ENCODE results near the gene KRT33B.
"Not testable (repeated sequence)": the region's sequence is repeated elsewhere in the genome, so short reads cannot be mapped to it uniquely, and the experiment has no call there.

Gene KRT33B

GRCh38 chr17:41394254-41394996, 24.8 kb upstream of the KRT33B start:
- intact Hi-C loops (cut with DNase I): no loop called here
- no peak for DNase-seq

GRCh38 chr17:41393826-41394225, 24.2 kb upstream of the KRT33B start:
- intact Hi-C loops (cut with DNase I): no loop called here
- DNase-seq: no peak

GRCh38 chr17:41393294-41393693, 23.7 kb upstream of the KRT33B start:
- intact Hi-C loops (cut with DNase I): no loop called here
- DNase-seq: no peak

- intact Hi-C loops (cut with DNase I): no loop called here
These were observed 22.7 kb upstream of the KRT33B start for GRCh38 chr17:41392278-41392677.

GRCh38 chr17:41391535-41391934, 21.9 kb upstream of the KRT33B start:
- intact Hi-C loops (cut with DNase I): no loop called here
- no peak for DNase-seq

More at GRCh38 chr17:41392278-41392677, 22.7 kb upstream of the KRT33B start:
- no peak for DNase-seq

- no peak for DNase-seq
- intact Hi-C loops (cut with DNase I): no loop called here
These were observed 20.9 kb upstream of the KRT33B start for GRCh38 chr17:41390411-41390938.

- intact Hi-C loops (cut with DNase I): no loop called here
- DNase-seq: no peak
These were observed 18.1 kb upstream of the KRT33B start for GRCh38 chr17:41387670-41388069.

GRCh38 chr17:41386227-41386626, 16.6 kb upstream of the KRT33B start:
- DNase-seq: no peak
- intact Hi-C loops (cut with DNase I): no loop called here

GRCh38 chr17:41383690-41384089, 14.1 kb upstream of the KRT33B start:
- DNase-seq: no peak
- intact Hi-C loops (cut with DNase I): no loop called here

GRCh38 chr17:41382394-41382793, 12.8 kb upstream of the KRT33B start:
- intact Hi-C loops (cut with DNase I): no loop called here
- DNase-seq: no peak

GRCh38 chr17:41381943-41382342, 12.3 kb upstream of the KRT33B start, which contains the start of gene KRT34:
Gene KRT34, minus strand, starts transcription at chr17:41382306. Its CDS starts 60 bp downstream, at chr17:41382246.
- intact Hi-C loops (cut with DNase I); DNase-seq: not testable (repeated sequence)

- DNase-seq; intact Hi-C loops (cut with DNase I): not testable (repeated sequence)
These were observed 10.5 kb upstream of the KRT33B start for GRCh38 chr17:41380091-41380490.

GRCh38 chr17:41377546-41377945, 7.9 kb upstream of the KRT33B start:
- DNase-seq: no peak
- intact Hi-C loops (cut with DNase I): no loop called here

- intact Hi-C loops (cut with DNase I): no loop called here
- DNase-seq: peak in 1 of 42 donors; percentile 4
These were observed 590 bp downstream of the KRT33B start for GRCh38 chr17:41369023-41369422.

- intact Hi-C loops (cut with DNase I): no loop called here
These were observed 2.1 kb downstream of the KRT33B start for GRCh38 chr17:41367426-41368075.

GRCh38 chr17:41366070-41366469, 3.5 kb downstream of the KRT33B start:
- intact Hi-C loops (cut with DNase I): no loop called here
- peak in 1 of 42 donors; percentile 5 for DNase-seq

More at GRCh38 chr17:41367426-41368075, 2.1 kb downstream of the KRT33B start:
- peak in 1 of 42 donors; percentile 16 for DNase-seq

- DNase-seq: no peak
- intact Hi-C loops (cut with DNase I): no loop called here
These were observed 5.7 kb downstream of the KRT33B start for GRCh38 chr17:41363881-41364280.

- intact Hi-C loops (cut with DNase I): no loop called here
- peak in 1 of 42 donors; percentile 3 for DNase-seq
These were observed 9.2 kb downstream of the KRT33B start for GRCh38 chr17:41360296-41360995.

- DNase-seq: no peak
These were observed 15.1 kb downstream of the KRT33B start for GRCh38 chr17:41354536-41354935.

More at GRCh38 chr17:41354536-41354935, 15.1 kb downstream of the KRT33B start:
- intact Hi-C loops (cut with DNase I): no loop called here

Data from head of caudate nucleus (tissue), 42 donors.